ENCODE results near the gene APELA. TPM values are rescaled to one million over a fixed set of nuclear protein-coding genes. Genes with fewer than 3 reads are reported as not detected.

The APELA gene
- total and polyA plus RNA-seq, 7 donors = 0.27 TPM; not detected in 6

- intact Hi-C loops (cut with DNase I) = no loop called here
Observed at GRCh38 chr4:164880489-164881262, 3.7 kb downstream of the APELA start.

GRCh38 chr4:164888096-164888715 lies 11.2 kb downstream of the APELA start:
- H3K4me3 ChIP-seq = no peak overlapping the region
- intact Hi-C loops (cut with DNase I) = no loop called here
- no peak overlapping the region for H3K27ac ChIP-seq
- no peaks in the 10 kb centered on the region for H3K36me3 ChIP-seq
- no peaks in the 10 kb centered on the region for H3K9me3 ChIP-seq
- no peaks in the 10 kb centered on the region for H3K27me3 ChIP-seq
- TF ChIP-seq EP300 (IDR thresholded peaks at IDR 0.05) (no peak), CTCF (IDR thresholded peaks at IDR 0.05) (no peak), POLR2A (IDR thresholded peaks at IDR 0.05) (no peak), POLR2AphosphoS5 (IDR thresholded peaks at IDR 0.05) (no peak)
- no peak for DNase-seq
- WGBS, 2 donors = 43 to 57% methylated on average over 1 of the region's 1 CpG
- H3K4me1 ChIP-seq = peaks cover 0 to 5% (median 2%) of the 10 kb centered on the region in 4 donors

More at GRCh38 chr4:164880489-164881262, 3.7 kb downstream of the APELA start:
- H3K4me1 ChIP-seq = no peaks in the 10 kb centered on the region
- no peak overlapping the region for H3K27ac ChIP-seq
- H3K36me3 ChIP-seq = no peaks in the 10 kb centered on the region
- TF ChIP-seq EP300 (IDR thresholded peaks at IDR 0.05) = no peak
- no peak for TF ChIP-seq CTCF (IDR thresholded peaks at IDR 0.05)
- no peak for TF ChIP-seq POLR2AphosphoS5 (IDR thresholded peaks at IDR 0.05)
- H3K4me3 ChIP-seq = no peak overlapping the region
- 59 to 61% methylated on average over 1 of the region's 1 CpG for WGBS, 2 donors
- H3K9me3 ChIP-seq = no peaks in the 10 kb centered on the region
- H3K27me3 ChIP-seq = no peaks in the 10 kb centered on the region
- no peak for DNase-seq

- WGBS, 2 donors = 65 to 82% methylated on average over 2 of the region's 2 CpGs
- no peak for TF ChIP-seq POLR2AphosphoS5 (IDR thresholded peaks at IDR 0.05)
- TF ChIP-seq POLR2A (IDR thresholded peaks at IDR 0.05) = no peak
- no peak for TF ChIP-seq CTCF (IDR thresholded peaks at IDR 0.05)
- TF ChIP-seq EP300 (IDR thresholded peaks at IDR 0.05) = no peak
- Histone ChIP-seq H3K36me3 (no peaks in the 10 kb centered on the region), H3K27me3 (no peaks in the 10 kb centered on the region), H3K4me1 (peaks cover 0 to 5% (median 2%) of the 10 kb centered on the region in 4 donors), H3K27ac (no peak overlapping the region), H3K9me3 (no peaks in the 10 kb centered on the region), H3K4me3 (no peak overlapping the region)
- DNase-seq = no peak
- intact Hi-C loops (cut with DNase I) = no loop called here
Observed at GRCh38 chr4:164890691-164891090, 13.7 kb downstream of the APELA start.

GRCh38 chr4:164892018-164892417 lies 15.0 kb downstream of the APELA start:
- H3K4me3 ChIP-seq = no peak overlapping the region
- no peak for DNase-seq
- H3K4me1 ChIP-seq = peaks cover 0 to 5% (median 2%) of the 10 kb centered on the region in 4 donors
- no peak overlapping the region for H3K27ac ChIP-seq
- no peaks in the 10 kb centered on the region for H3K9me3 ChIP-seq
- H3K36me3 ChIP-seq = no peaks in the 10 kb centered on the region
- 62 to 70% methylated on average over 3 of the region's 3 CpGs for WGBS, 2 donors
- no peaks in the 10 kb centered on the region for H3K27me3 ChIP-seq
- intact Hi-C loops (cut with DNase I) = no loop called here
- TF ChIP-seq CTCF (IDR thresholded peaks at IDR 0.05) = no peak
- TF ChIP-seq POLR2AphosphoS5 (IDR thresholded peaks at IDR 0.05) = no peak
- no peak for TF ChIP-seq EP300 (IDR thresholded peaks at IDR 0.05)
- no peak for TF ChIP-seq POLR2A (IDR thresholded peaks at IDR 0.05)
